ENCODE measurements around the gene PRSS56. TPM values are rescaled to one million over a fixed set of nuclear protein-coding genes. Genes with fewer than 3 reads are reported as not detected.

The PRSS56 gene
- total and polyA plus RNA-seq, 2 donors (not counting 1 experiment from before 2014, with no cell fraction given), result not detected

GRCh38 chr2:232549655-232550353, 29.6 kb downstream of the PRSS56 start:
- peaks cover 41% of the 10 kb centered on the region for H3K79me2 ChIP-seq (ENCODE audit: control insufficient read depth, insufficient read depth, low read length)
- TF ChIP-seq EZH2 (IDR thresholded peaks at IDR 0.05; ENCODE audit: low read length, missing control alignments) (no peak), CTCF (conservative IDR thresholded peaks at IDR 0.05 in 1 of 2, IDR thresholded peaks at IDR 0.05 in 1 of 2; ENCODE audit: low read depth in 1 of 2, low read length in 2 of 2) (no peak)
- peak overlapping the region; percentile 76 for H3K4me2 ChIP-seq (ENCODE audit: extremely low read depth, insufficient read depth, low read length)
- peak overlapping the region; percentile 99 for H3K9ac ChIP-seq (ENCODE audit: insufficient read depth, low read length)
- H3K36me3 ChIP-seq (ENCODE audit: control insufficient read depth, insufficient read depth, low read length), result no peaks in the 10 kb centered on the region
- H3K27ac ChIP-seq (ENCODE audit: insufficient read depth, low read length), result peak overlapping the region; percentile 97
- no peaks in the 10 kb centered on the region for H4K20me1 ChIP-seq (ENCODE audit: control insufficient read depth, extremely low read depth, insufficient read depth, low read length)
- H3K27me3 ChIP-seq (ENCODE audit: control insufficient read depth, insufficient read depth, low read length), result no peaks in the 10 kb centered on the region
- H3K4me1 ChIP-seq (ENCODE audit: control insufficient read depth, extremely low read depth, insufficient read depth, low read length), result no peaks in the 10 kb centered on the region
- H2AFZ ChIP-seq (ENCODE audit: low read length), result peak overlapping the region; percentile 84
- no peak for DNase-seq (ENCODE audit: low read depth in 2 of 2)
- peak overlapping the region; percentile 77 to 95 (median 90) for H3K4me3 ChIP-seq (replicated peaks in 1 of 4; ENCODE audit: control extremely low read depth in 1 of 4, insufficient read depth in 1 of 4, low read depth in 3 of 4, low read length in 4 of 4)
- H3K9me3 ChIP-seq (ENCODE audit: control insufficient read depth, insufficient read depth, low read depth, low read length), result no peaks in the 10 kb centered on the region

- Histone ChIP-seq H3K27ac (ENCODE audit: insufficient read depth, low read length) (peak within 1 kb of the TSS; percentile 97), H3K36me3 (ENCODE audit: control insufficient read depth, insufficient read depth, low read length) (no peaks in the 10 kb centered on the region), H3K79me2 (ENCODE audit: control insufficient read depth, insufficient read depth, low read length) (peaks cover 49% of the 10 kb centered on the region), H3K4me2 (ENCODE audit: extremely low read depth, insufficient read depth, low read length) (peak within 1 kb of the TSS; percentile 95), H4K20me1 (ENCODE audit: control insufficient read depth, extremely low read depth, insufficient read depth, low read length) (no peaks in the 10 kb centered on the region), H3K4me1 (ENCODE audit: control insufficient read depth, extremely low read depth, insufficient read depth, low read length) (no peaks in the 10 kb centered on the region), H3K9me3 (ENCODE audit: control insufficient read depth, insufficient read depth, low read depth, low read length) (no peaks in the 10 kb centered on the region), H3K9ac (ENCODE audit: insufficient read depth, low read length) (peak within 1 kb of the TSS; percentile 99), H2AFZ (ENCODE audit: low read length) (peak within 1 kb of the TSS; percentile 84), H3K27me3 (ENCODE audit: control insufficient read depth, insufficient read depth, low read length) (no peaks in the 10 kb centered on the region), H3K4me3 (replicated peaks in 1 of 4; ENCODE audit: control extremely low read depth in 1 of 4, insufficient read depth in 1 of 4, low read depth in 3 of 4, low read length in 4 of 4) (peak within 1 kb of the TSS; percentile 77 to 95 (median 90))
- peak; percentile 93 to 95 for DNase-seq (ENCODE audit: low read depth in 2 of 2)
- TF ChIP-seq CTCF (conservative IDR thresholded peaks at IDR 0.05 in 1 of 2, IDR thresholded peaks at IDR 0.05 in 1 of 2; ENCODE audit: low read depth in 1 of 2, low read length in 2 of 2), result no peak
- no peak for TF ChIP-seq EZH2 (IDR thresholded peaks at IDR 0.05; ENCODE audit: low read length, missing control alignments)
These were observed 30.4 kb downstream of the PRSS56 start, which contains the start of the genes EIF4E2 and TIGD1 for GRCh38 chr2:232550354-232551249. EIF4E2 (plus strand) TSS chr2:232550689; CDS start chr2:232550725, 36 bp downstream. TIGD1 (minus strand) TSS chr2:232550557; CDS start chr2:232549882, 675 bp downstream.

GRCh38 chr2:232551250-232551638, 31.1 kb downstream of the PRSS56 start:
- Histone ChIP-seq H3K79me2 (ENCODE audit: control insufficient read depth, insufficient read depth, low read length) (peaks cover 54% of the 10 kb centered on the region), H4K20me1 (ENCODE audit: control insufficient read depth, extremely low read depth, insufficient read depth, low read length) (no peaks in the 10 kb centered on the region), H3K36me3 (ENCODE audit: control insufficient read depth, insufficient read depth, low read length) (no peaks in the 10 kb centered on the region), H3K4me1 (ENCODE audit: control insufficient read depth, extremely low read depth, insufficient read depth, low read length) (no peaks in the 10 kb centered on the region), H3K4me3 (replicated peaks in 1 of 4; ENCODE audit: control extremely low read depth in 1 of 4, insufficient read depth in 1 of 4, low read depth in 3 of 4, low read length in 4 of 4) (peak overlapping the region; percentile 77 to 95 (median 90)), H2AFZ (ENCODE audit: low read length) (peak overlapping the region; percentile 39), H3K9ac (ENCODE audit: insufficient read depth, low read length) (peak overlapping the region; percentile 99), H3K4me2 (ENCODE audit: extremely low read depth, insufficient read depth, low read length) (peak overlapping the region; percentile 95), H3K27ac (ENCODE audit: insufficient read depth, low read length) (peak overlapping the region; percentile 97), H3K27me3 (ENCODE audit: control insufficient read depth, insufficient read depth, low read length) (no peaks in the 10 kb centered on the region), H3K9me3 (ENCODE audit: control insufficient read depth, insufficient read depth, low read depth, low read length) (no peaks in the 10 kb centered on the region)
- no peak for DNase-seq (ENCODE audit: low read depth in 2 of 2)
- TF ChIP-seq CTCF (conservative IDR thresholded peaks at IDR 0.05 in 1 of 2, IDR thresholded peaks at IDR 0.05 in 1 of 2; ENCODE audit: low read depth in 1 of 2, low read length in 2 of 2), result no peak
- no peak for TF ChIP-seq EZH2 (IDR thresholded peaks at IDR 0.05; ENCODE audit: low read length, missing control alignments)

All from fibroblast of lung (primary cell).